HG03139 (cell line): ENCODE results near the gene NUDT16.

Experiments
- ATAC-seq: cut with Tn5 transposase; IDR thresholded peaks from one replicate; pipeline ENCODE4 v1.9.1; 2021; ENCODE audit not compliant: unreplicated experiment

The NUDT16 gene

DNA sequence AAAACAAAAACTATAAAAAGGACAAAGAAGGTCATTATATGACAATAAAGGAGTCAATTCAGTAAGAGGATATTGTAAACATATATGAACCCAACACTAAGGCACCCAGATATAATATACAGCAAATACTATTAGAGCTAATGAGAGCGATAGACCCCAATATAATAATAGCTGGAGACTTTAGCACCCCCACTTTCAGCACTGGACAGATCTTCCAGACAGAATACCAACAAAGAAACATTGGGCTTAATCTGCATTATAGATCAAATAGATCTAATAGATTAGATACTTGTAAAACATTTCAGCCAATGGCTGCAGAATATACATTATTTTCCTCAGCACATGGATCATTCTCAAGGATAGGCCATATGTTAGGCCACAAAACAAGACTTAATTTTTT, 53.4 kb downstream of the NUDT16 start:
- ATAC-seq = no peak
